Left renal cortex interstitium (tissue), 4 donors: ENCODE measurements around the gene NOP14. TPM values are rescaled to one million over a fixed set of nuclear protein-coding genes. Genes with fewer than 3 reads are reported as not detected.
"Not testable (repeated sequence)": the region's sequence is repeated elsewhere in the genome, so short reads cannot be mapped to it uniquely, and the experiment has no call there.

Experiments
- DNase-seq, 4 donors: peaks; one replicate each; pipeline ENCODE4 v3.0.0-alpha.2; 2013; ENCODE audit warnings: low read depth in 4 of 4, low spot score in 2 of 4, missing footprints in 1 of 4
- polyA plus RNA-seq, 4 donors: library from polyadenylated mRNA; unstranded; fragments of 120-200 nt; gene quantifications; one replicate each; pipeline ENCODE4 v1.2.1, GENCODE V29; 2013; ENCODE audit not compliant: insufficient read length in 4 of 4

Gene NOP14
- polyA plus RNA-seq, 4 donors: 28.6 to 31.9 (median 29.3) TPM

GRCh38 chr4:2918300-2918699 is 44.9 kb downstream of the NOP14 start:
- not testable (repeated sequence) for DNase-seq

- DNase-seq: not testable (repeated sequence)
These were observed 46.5 kb downstream of the NOP14 start for GRCh38 chr4:2916696-2917095.

- DNase-seq: no peak
These were observed 47.4 kb downstream of the NOP14 start for GRCh38 chr4:2915789-2916188.

- no peak for DNase-seq
These were observed 48.7 kb downstream of the NOP14 start for GRCh38 chr4:2914256-2915126.

GRCh38 chr4:2913168-2913567 is 50.0 kb downstream of the NOP14 start:
- no peak for DNase-seq

- no peak for DNase-seq
These were observed 51.3 kb downstream of the NOP14 start for GRCh38 chr4:2911868-2912267.

- no peak for DNase-seq
These were observed 52.8 kb downstream of the NOP14 start for GRCh38 chr4:2910409-2910808.

GRCh38 chr4:2909583-2909982 is 53.6 kb downstream of the NOP14 start:
- no peak for DNase-seq

GRCh38 chr4:2908686-2909085 is 54.5 kb downstream of the NOP14 start:
- DNase-seq: no peak

GRCh38 chr4:2907706-2908293 is 55.4 kb downstream of the NOP14 start:
- no peak for DNase-seq

- DNase-seq: no peak
These were observed 56.0 kb downstream of the NOP14 start for GRCh38 chr4:2907226-2907625.

- no peak for DNase-seq
These were observed 57.0 kb downstream of the NOP14 start for GRCh38 chr4:2906218-2906617.

GRCh38 chr4:2905544-2905943 is 57.7 kb downstream of the NOP14 start:
- no peak for DNase-seq

- DNase-seq: no peak
These were observed 61.1 kb downstream of the NOP14 start for GRCh38 chr4:2902126-2902525.

- DNase-seq: no peak
These were observed 62.0 kb downstream of the NOP14 start for GRCh38 chr4:2901186-2901585.

- no peak for DNase-seq
These were observed 62.5 kb downstream of the NOP14 start for GRCh38 chr4:2900741-2901140.

- no peak for DNase-seq
These were observed 65.2 kb downstream of the NOP14 start for GRCh38 chr4:2898001-2898400.

- DNase-seq: no peak
These were observed 69.4 kb downstream of the NOP14 start for GRCh38 chr4:2893772-2894171.

- no peak for DNase-seq
These were observed 71.9 kb downstream of the NOP14 start for GRCh38 chr4:2891294-2891693.

- no peak for DNase-seq
These were observed 74.3 kb downstream of the NOP14 start for GRCh38 chr4:2888886-2889285.
